Activated B cell treated with CpG ODN at 0.5 μM for 24 hours (primary cell): ENCODE data around the gene PTPN14. TPM values are rescaled to one million over a fixed set of nuclear protein-coding genes. Genes with fewer than 3 reads are reported as not detected.

Experiments
- ATAC-seq: fragments of 200-7000 bp; cut with Tn5 transposase; one replicate; pipeline ENCODE4 v1.10.0; 2021; ENCODE audit warnings: low read depth, mild to moderate bottlenecking, moderate library complexity
- CTCF ChIA-PET: fragments of 350-600 bp; sonication (Branson Sonifier 250); formaldehyde crosslinking; loops from one replicate; lab custom pipeline; 2021; ENCODE audit warnings: antibody characterized with exemption; lab: Charles Lee
- POLR2A ChIA-PET: fragments of 350-600 bp; sonication (Branson Sonifier 250); formaldehyde crosslinking; loops from one replicate; lab custom pipeline; 2021; ENCODE audit warnings: antibody characterized with exemption; lab: Charles Lee
- DNase-seq: peaks from one replicate; pipeline ENCODE4 v3.0.0; 2022
- H3K27ac Mint-ChIP-seq: one replicate; pipeline ENCODE4 v1.8.0; 2020; ENCODE audit warnings: mixed read lengths
- H3K27me3 Mint-ChIP-seq: one replicate; pipeline ENCODE4 v1.8.0; 2021; ENCODE audit warnings: mixed read lengths
- H3K36me3 Mint-ChIP-seq: one replicate; pipeline ENCODE4 v1.8.0; 2021; ENCODE audit warnings: low read depth, mixed read lengths
- H3K4me1 Mint-ChIP-seq: one replicate; pipeline ENCODE4 v1.8.0; 2021; ENCODE audit warnings: mixed read lengths
- H3K4me3 Mint-ChIP-seq: one replicate; pipeline ENCODE4 v1.8.0; 2020; ENCODE audit warnings: mild to moderate bottlenecking, mixed read lengths
- H3K9me3 Mint-ChIP-seq: one replicate; pipeline ENCODE4 v1.8.0; 2020; ENCODE audit warnings: mixed read lengths
- intact Hi-C: fragments of 100-400 bp; cut with micrococcal nuclease; formaldehyde crosslinking; loops from one replicate; pipeline ENCODE4 v1.15.1; 2024
- total RNA-seq: library from RNA; stranded (reverse); gene quantifications from 2 replicates; pipeline ENCODE4 v1.2.3, GENCODE V29; 2022
- TF ChIP-seq, protein P1 (sequence below): fragments of 200-600 bp; IDR thresholded peaks from one replicate; pipeline ENCODE4 v1.8.0; 2022; ENCODE audit warnings: antibody characterized with exemption, mild to moderate bottlenecking

The PTPN14 gene
- total RNA-seq, 1 donor from 2014 or later = not detected

- no peak overlapping the region for H3K27ac Mint-ChIP-seq
- no peak overlapping the region for H3K4me3 Mint-ChIP-seq
- ATAC-seq (no peak), DNase-seq (no peak)
- no peaks in the 10 kb centered on the region for H3K4me1 Mint-ChIP-seq
- H3K36me3 Mint-ChIP-seq = peaks cover 35% of the 10 kb centered on the region
- H3K9me3 Mint-ChIP-seq = no peaks in the 10 kb centered on the region
- intact Hi-C loops = no loop called here
- ChIA-PET POLR2A (no interaction called here), CTCF (interaction anchor here (5.7 kb wide), 1 partner anchor 7 kb away, joined by 38 read pairs; no protein-coding TSS in a partner anchor)
- H3K27me3 Mint-ChIP-seq = no peaks in the 10 kb centered on the region
- TF ChIP-seq, protein P1, sequence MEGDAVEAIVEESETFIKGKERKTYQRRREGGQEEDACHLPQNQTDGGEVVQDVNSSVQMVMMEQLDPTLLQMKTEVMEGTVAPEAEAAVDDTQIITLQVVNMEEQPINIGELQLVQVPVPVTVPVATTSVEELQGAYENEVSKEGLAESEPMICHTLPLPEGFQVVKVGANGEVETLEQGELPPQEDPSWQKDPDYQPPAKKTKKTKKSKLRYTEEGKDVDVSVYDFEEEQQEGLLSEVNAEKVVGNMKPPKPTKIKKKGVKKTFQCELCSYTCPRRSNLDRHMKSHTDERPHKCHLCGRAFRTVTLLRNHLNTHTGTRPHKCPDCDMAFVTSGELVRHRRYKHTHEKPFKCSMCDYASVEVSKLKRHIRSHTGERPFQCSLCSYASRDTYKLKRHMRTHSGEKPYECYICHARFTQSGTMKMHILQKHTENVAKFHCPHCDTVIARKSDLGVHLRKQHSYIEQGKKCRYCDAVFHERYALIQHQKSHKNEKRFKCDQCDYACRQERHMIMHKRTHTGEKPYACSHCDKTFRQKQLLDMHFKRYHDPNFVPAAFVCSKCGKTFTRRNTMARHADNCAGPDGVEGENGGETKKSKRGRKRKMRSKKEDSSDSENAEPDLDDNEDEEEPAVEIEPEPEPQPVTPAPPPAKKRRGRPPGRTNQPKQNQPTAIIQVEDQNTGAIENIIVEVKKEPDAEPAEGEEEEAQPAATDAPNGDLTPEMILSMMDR = no peak
Measured at GRCh38 chr1:214337015-214337414, 214.4 kb downstream of the PTPN14 start.

DNA sequence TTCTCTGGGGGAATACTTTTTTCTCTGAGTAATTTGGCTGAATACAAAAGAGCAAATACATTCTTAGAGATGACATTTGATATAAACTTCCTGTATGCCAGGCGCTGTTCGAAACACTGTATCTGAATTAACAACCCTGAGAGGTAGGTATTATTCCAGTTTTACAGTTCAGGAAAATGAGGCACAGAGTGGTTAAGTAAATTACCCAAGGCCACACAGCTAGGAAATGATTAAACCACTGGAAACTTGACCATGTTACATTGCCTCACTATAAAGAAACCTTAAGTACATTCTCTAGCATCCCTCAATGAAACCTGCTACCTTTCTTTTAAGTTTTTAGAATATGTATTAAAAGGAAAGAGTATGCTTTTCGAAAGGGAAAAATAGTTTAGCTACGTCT, 215.8 kb downstream of the PTPN14 start:
- no peak overlapping the region for H3K4me3 Mint-ChIP-seq
- CTCF ChIA-PET = interaction anchor here (0.6 to 1.9 kb wide), 2 partner anchors 74 to 121 kb away, joined by 3 to 4 read pairs; no protein-coding TSS in a partner anchor
- POLR2A ChIA-PET = no interaction called here

GRCh38 chr1:214332946-214333798, 218.2 kb downstream of the PTPN14 start:
- Mint-ChIP-seq H3K27me3 (no peaks in the 10 kb centered on the region), H3K27ac (no peak overlapping the region), H3K9me3 (no peaks in the 10 kb centered on the region), H3K4me1 (no peaks in the 10 kb centered on the region), H3K36me3 (peaks cover 49% of the 10 kb centered on the region), H3K4me3 (no peak overlapping the region)
- intact Hi-C loops = loop anchor here (1.0 to 2.0 kb wide), 3 partner anchors 252 to 1193 kb away; no protein-coding TSS in a partner anchor
- TF ChIP-seq, protein P1 = no peak
- ATAC-seq = no peak
- DNase-seq = no peak
- ChIA-PET POLR2A (no interaction called here), CTCF (interaction anchor here (0.6 to 10.7 kb wide), 22 partner anchors 9 to 1058 kb away, joined by 3 to 357 read pairs (median 6); no protein-coding TSS in a partner anchor)

More for the DNA sequence above, 215.8 kb downstream of the PTPN14 start:
- no peaks in the 10 kb centered on the region for H3K9me3 Mint-ChIP-seq
- DNase-seq (no peak), ATAC-seq (no peak)
- no peaks in the 10 kb centered on the region for H3K27me3 Mint-ChIP-seq
- H3K4me1 Mint-ChIP-seq = no peaks in the 10 kb centered on the region
- peaks cover 42% of the 10 kb centered on the region for H3K36me3 Mint-ChIP-seq
- TF ChIP-seq, protein P1 = no peak
- H3K27ac Mint-ChIP-seq = no peak overlapping the region
- intact Hi-C loops = no loop called here

DNA sequence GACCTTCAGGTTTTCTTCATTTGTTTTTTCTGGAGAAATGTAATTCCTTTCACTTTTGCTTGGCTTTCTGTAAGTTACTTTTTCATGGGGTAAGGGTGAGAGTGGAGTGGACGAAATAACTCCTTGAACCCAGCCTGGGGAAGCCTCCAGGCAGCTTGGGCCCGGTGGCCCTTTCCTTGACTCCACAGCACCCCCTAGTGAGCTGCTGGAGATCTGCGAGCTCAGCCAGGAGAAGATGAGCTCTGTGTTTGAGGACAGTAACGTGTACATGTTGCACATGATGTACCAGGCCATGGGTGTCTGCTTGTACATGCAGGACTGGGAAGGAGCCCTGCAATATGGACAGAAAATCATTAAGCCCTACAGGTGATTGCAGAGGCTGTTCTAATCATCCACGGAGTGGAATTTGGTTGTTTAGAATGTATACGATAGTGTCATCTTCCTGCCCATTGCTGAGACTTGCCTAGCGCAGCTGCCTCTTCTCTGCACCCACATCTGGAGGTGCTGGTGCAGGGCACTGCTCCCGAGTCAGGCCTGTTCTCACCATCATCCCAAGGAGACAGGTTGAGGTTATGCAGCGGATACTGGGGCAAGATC, 219.5 kb downstream of the PTPN14 start:
- DNase-seq (peak; percentile 22), ATAC-seq (peak; percentile 38)
- peaks cover 5% of the 10 kb centered on the region for H3K4me1 Mint-ChIP-seq
- H3K36me3 Mint-ChIP-seq = peaks cover 41% of the 10 kb centered on the region
- no peaks in the 10 kb centered on the region for H3K27me3 Mint-ChIP-seq
- H3K27ac Mint-ChIP-seq = no peak overlapping the region
- intact Hi-C loops = loop anchor here (2.0 kb wide), 1 partner anchor 253 kb away; no protein-coding TSS in a partner anchor
- ChIA-PET CTCF (interaction anchor here (0.8 to 10.7 kb wide), 27 partner anchors 8 to 303 kb away, joined by 3 to 357 read pairs (median 5); no protein-coding TSS in a partner anchor), POLR2A (no interaction called here)
- no peak overlapping the region for H3K4me3 Mint-ChIP-seq
- H3K9me3 Mint-ChIP-seq = no peaks in the 10 kb centered on the region
- TF ChIP-seq, protein P1 = no peak

- no peak for DNase-seq
- Mint-ChIP-seq H3K27ac (no peak overlapping the region), H3K4me3 (no peak overlapping the region), H3K36me3 (peaks cover 40% of the 10 kb centered on the region), H3K9me3 (no peaks in the 10 kb centered on the region), H3K27me3 (no peaks in the 10 kb centered on the region), H3K4me1 (peaks cover 13% of the 10 kb centered on the region)
- TF ChIP-seq, protein P1 = no peak
- ChIA-PET POLR2A (no interaction called here), CTCF (interaction anchor here (1.0 to 10.7 kb wide), 23 partner anchors 9 to 304 kb away, joined by 3 to 357 read pairs (median 5); no protein-coding TSS in a partner anchor)
- ATAC-seq = no peak
- intact Hi-C loops = no loop called here
Measured at GRCh38 chr1:214331180-214331579, 220.2 kb downstream of the PTPN14 start.
